Retinal pigment epithelial cell (primary cell): ENCODE results near the gene SNCAIP.
"Not testable (repeated sequence)": the region's sequence is repeated elsewhere in the genome, so short reads cannot be mapped to it uniquely, and the experiment has no call there.

ENCODE experiments used
- DNase-seq: peaks from one replicate; pipeline ENCODE4 v3.0.0-alpha.2; 2010; ENCODE audit warnings: low read depth
- H3K4me3 ChIP-seq: 2 replicates; pipeline ENCODE4 v1.5.1; 2011; ENCODE audit warnings: mild to moderate bottlenecking, low read length, control low read depth, moderate library complexity
- TF ChIP-seq, protein P1 (sequence below): conservative IDR thresholded peaks from 2 replicates; pipeline ENCODE4 v1.5.1; 2011; ENCODE audit warnings: low read depth, low read length, control low read depth, inconsistent platforms

Gene SNCAIP

DNA sequence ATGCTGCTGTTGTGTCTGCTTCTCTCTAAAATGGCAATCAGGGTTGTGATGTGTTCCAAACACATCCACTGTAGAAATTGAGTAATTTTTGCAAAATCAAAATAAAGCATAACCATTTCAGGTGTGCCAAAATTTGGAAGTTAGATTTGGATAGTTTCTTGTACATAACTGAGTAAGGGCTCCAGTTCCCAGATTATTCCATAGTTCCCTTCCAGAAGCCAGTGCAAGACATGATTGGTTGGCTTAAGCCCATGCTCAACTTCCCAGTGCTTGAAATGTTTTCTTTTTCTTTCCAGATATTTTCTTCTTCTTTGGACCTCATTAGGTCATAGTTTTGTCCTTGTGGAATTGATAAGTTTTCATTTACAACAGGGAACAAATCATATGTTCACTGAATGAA lies 64.2 kb downstream of the SNCAIP start:
- no peak overlapping the region for H3K4me3 ChIP-seq
- no peak for DNase-seq
- TF ChIP-seq, protein P1, sequence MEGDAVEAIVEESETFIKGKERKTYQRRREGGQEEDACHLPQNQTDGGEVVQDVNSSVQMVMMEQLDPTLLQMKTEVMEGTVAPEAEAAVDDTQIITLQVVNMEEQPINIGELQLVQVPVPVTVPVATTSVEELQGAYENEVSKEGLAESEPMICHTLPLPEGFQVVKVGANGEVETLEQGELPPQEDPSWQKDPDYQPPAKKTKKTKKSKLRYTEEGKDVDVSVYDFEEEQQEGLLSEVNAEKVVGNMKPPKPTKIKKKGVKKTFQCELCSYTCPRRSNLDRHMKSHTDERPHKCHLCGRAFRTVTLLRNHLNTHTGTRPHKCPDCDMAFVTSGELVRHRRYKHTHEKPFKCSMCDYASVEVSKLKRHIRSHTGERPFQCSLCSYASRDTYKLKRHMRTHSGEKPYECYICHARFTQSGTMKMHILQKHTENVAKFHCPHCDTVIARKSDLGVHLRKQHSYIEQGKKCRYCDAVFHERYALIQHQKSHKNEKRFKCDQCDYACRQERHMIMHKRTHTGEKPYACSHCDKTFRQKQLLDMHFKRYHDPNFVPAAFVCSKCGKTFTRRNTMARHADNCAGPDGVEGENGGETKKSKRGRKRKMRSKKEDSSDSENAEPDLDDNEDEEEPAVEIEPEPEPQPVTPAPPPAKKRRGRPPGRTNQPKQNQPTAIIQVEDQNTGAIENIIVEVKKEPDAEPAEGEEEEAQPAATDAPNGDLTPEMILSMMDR, result no peak

DNA sequence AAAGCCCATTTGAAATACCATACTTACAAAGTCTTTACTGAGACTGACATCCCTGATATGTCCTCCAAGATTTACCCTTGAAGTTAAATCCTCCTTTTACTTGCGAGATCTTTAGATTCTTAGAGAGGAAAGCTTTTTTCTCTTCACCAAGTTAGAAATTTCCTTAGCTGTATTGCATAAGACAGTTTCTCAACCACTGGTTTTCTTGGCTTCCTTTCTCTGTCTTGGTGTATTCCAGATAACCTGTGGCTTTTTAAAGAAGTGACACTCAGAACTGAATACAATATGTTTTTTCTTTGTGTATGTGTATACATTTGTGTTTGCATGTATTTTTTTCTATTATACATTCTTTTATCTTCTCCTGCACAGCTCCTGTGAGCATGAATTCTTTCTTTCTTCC lies 65.0 kb downstream of the SNCAIP start:
- TF ChIP-seq, protein P1, result no peak
- no peak for DNase-seq
- H3K4me3 ChIP-seq, result no peak overlapping the region

DNA sequence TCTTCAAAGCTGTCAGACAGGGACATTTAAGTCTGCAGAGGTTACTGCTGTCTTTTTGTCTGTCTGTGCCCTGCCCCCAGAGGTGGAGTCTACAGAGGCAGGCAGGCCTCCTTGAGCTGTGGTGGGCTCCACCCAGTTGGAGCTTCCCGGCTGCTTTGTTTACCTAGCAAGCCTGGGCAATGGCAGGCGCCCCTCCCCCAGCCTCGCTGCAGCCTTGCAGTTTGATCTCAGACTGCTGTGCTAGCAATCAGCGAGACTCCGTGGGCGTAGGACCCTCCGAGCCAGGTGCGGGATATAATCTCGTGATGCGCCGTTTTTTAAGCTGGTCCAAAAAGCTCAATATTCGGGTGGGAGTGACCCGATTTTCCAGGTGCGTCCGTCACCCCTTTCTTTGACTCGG lies 70.9 kb downstream of the SNCAIP start:
- DNase-seq, H3K4me3 ChIP-seq: not testable (repeated sequence)

DNA sequence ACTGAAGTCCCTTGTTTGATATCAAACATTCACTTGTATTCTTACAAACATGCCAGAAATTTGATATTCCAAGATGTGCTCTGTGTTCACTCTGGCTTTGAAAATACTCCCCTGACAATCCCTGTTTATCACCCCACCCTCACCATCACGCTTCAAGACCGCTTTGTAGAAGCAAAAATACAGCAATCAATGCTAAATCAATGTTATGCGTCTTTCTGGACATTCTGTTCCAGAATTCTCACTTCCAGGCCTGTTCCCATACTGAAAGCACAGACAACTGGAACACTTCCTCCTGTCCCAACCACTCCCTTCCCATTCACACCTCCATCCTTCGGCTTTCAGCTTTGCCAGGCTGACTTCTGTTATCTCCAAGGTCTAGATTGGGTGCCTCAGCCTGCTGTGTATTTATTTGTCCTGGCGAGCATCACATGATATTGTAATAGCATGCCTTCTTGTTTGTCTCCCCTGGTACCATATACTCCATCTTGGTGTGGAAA lies 72.8 kb downstream of the SNCAIP start:
- DNase-seq, result no peak
- TF ChIP-seq, protein P1, result no peak
- no peak overlapping the region for H3K4me3 ChIP-seq

DNA sequence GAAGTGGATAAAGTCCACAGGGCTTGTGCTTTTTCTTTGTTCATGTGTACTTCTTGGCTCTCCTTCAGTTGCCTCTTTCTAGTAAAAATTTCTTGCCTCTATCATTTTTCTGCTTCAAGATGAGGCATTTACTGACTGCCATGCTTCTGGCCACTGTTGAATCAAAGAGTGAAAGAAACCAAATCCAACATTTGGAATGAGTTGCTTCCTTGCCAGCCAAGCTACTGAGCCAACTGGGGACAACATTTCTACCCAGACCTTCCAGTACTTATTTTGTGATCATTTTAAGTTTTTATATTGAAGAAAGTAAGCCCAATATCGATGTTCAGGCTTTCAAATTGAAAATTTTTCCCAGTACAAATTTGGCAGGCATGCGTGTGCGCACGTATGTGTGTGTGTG lies 73.2 kb downstream of the SNCAIP start:
- DNase-seq, result no peak
- TF ChIP-seq, protein P1, result no peak

DNA sequence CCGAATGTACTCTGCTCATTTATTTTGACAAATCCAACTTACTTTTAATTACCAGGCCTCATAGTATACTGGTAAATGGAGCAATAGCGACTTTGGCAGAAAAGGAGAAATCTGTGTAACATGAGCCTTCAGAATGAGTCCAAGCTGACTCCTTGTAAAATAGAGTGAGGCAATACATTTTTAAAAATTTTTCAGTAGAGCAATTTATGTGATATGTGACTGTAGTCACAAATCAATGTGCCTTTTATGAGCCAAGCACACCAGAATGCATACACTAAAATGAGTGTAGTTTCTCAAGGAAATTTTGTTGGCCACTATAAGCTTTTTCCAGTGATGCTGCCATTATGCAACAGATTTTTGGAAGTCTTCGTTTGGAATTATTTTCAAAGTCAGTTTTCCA lies 73.8 kb downstream of the SNCAIP start:
- TF ChIP-seq, protein P1, result no peak
- no peak overlapping the region for H3K4me3 ChIP-seq
- no peak for DNase-seq

More for the DNA sequence above, 73.2 kb downstream of the SNCAIP start:
- H3K4me3 ChIP-seq, result no peak overlapping the region

DNA sequence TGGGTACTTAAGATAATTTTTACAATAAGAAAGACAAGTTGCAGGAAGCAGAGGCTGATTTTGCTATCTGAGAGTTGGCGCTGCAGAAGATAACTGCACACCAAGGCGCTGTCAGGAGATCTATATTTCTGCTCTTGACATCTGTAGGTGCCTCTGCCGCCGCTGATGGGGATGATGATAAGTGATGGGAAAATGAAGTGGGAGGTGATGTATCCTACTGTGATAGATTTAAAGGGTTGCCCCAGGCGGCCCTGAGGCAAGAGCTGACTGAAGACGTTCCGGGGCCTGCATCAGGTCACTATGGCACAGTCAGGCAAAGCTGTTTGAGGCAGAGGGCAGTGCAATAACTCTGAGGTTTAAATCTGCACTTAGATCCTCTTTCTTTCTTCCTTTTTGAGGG lies 78.1 kb downstream of the SNCAIP start:
- no peak overlapping the region for H3K4me3 ChIP-seq
- TF ChIP-seq, protein P1, result no peak
- no peak for DNase-seq

DNA sequence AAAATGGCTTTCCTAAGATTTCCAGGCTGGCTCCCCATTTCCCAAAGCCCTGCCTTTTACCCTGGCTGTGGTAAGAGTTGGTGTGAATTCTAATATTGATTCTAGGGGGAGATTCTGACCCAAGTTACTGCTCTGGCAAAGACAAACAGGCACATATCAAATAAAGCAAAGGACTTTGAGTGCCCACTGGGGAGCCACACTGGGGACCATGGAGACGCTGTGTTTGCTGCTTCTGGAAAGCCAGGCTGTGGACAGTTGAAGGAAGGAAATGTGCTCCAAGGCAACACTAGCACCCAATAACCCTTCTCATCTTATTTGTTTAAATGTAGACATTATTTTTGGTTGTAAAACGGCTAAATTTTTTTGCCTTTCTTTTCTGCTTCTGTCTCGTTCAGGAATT lies 78.7 kb downstream of the SNCAIP start:
- TF ChIP-seq, protein P1, result no peak
- DNase-seq, result no peak
- no peak overlapping the region for H3K4me3 ChIP-seq
